ENCODE results near the gene RBM3.

DNA sequence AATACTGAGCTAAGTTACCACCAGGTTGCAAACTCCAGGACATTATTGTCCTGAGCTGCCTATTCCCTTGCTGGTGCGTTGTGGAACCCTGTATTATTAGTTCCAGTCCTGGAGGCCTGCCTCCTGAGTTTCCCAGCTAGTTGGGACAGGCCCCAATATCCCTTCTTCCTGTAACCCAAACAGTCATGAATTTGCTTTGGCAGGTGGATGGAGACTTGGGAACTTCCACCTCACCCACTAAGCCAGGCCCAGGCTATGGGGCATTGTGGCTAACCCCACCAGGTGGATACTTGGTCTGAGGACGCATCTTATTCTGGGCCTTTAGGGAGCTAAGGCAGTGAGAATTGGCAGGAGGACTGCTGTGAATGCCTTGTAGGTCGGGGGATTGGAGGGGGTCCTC is 5.0 kb downstream of the RBM3 start:
- no peak for TF ChIP-seq POLR2AphosphoS5 (IDR thresholded peaks at IDR 0.05)
- TF ChIP-seq, protein P1, sequence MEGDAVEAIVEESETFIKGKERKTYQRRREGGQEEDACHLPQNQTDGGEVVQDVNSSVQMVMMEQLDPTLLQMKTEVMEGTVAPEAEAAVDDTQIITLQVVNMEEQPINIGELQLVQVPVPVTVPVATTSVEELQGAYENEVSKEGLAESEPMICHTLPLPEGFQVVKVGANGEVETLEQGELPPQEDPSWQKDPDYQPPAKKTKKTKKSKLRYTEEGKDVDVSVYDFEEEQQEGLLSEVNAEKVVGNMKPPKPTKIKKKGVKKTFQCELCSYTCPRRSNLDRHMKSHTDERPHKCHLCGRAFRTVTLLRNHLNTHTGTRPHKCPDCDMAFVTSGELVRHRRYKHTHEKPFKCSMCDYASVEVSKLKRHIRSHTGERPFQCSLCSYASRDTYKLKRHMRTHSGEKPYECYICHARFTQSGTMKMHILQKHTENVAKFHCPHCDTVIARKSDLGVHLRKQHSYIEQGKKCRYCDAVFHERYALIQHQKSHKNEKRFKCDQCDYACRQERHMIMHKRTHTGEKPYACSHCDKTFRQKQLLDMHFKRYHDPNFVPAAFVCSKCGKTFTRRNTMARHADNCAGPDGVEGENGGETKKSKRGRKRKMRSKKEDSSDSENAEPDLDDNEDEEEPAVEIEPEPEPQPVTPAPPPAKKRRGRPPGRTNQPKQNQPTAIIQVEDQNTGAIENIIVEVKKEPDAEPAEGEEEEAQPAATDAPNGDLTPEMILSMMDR (IDR thresholded peaks at IDR 0.05) = no peak
- TF ChIP-seq POLR2A (IDR thresholded peaks at IDR 0.05) = no peak

Data from gastroesophageal sphincter (tissue), 3 donors.